Measurements from ENCODE around the gene ACBD7. TPM values are rescaled to one million over a fixed set of nuclear protein-coding genes. Genes with fewer than 3 reads are reported as not detected.

The ACBD7 gene
- 3.4 and 3.9 TPM in 2 replicates for total RNA-seq

DNA sequence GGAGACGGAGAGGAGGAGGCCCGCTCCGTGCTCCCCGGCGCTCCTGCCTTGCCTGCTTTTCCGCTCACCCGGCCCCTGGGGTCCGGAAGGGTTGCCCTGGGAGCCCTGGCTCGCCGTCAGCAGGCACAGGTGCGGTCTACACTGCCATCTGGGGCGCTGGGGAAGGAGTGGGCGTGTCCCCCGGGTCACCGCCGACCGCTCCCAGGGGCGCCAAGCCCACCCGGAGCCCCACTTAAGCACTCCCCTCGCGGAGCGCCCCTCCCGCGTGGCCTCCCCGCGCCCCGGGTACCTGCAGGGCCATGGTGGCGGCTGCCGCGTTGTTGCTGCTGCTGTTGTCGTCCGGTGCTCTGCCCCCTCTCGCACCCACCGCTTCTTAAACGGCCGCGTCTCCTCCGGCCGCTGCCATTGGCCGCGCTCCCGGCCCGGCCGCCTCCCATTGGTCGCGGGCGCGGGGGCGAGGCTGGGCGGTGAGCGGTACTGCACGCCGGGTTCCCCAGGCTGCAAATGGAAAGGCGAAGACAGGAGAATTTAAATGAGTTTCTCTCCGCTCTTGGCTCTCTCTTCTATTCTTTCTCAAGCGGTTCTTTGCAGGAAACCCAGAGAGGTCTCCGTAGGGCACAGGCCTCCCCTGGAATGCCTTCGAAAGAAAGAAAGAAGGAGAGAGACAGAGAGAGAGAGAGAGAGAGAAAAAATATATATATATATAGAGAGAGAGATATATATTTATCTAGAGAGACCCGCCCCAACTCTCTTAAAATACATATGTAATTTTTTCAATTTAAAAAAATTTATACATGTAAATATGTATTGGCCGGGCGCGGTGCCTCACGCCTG lies at the start of gene ACBD7:
ACBD7 (minus strand) TSS at position 349 of the 834 bp plus-strand sequence; CDS start at position 301, 48 bp downstream.

DNA sequence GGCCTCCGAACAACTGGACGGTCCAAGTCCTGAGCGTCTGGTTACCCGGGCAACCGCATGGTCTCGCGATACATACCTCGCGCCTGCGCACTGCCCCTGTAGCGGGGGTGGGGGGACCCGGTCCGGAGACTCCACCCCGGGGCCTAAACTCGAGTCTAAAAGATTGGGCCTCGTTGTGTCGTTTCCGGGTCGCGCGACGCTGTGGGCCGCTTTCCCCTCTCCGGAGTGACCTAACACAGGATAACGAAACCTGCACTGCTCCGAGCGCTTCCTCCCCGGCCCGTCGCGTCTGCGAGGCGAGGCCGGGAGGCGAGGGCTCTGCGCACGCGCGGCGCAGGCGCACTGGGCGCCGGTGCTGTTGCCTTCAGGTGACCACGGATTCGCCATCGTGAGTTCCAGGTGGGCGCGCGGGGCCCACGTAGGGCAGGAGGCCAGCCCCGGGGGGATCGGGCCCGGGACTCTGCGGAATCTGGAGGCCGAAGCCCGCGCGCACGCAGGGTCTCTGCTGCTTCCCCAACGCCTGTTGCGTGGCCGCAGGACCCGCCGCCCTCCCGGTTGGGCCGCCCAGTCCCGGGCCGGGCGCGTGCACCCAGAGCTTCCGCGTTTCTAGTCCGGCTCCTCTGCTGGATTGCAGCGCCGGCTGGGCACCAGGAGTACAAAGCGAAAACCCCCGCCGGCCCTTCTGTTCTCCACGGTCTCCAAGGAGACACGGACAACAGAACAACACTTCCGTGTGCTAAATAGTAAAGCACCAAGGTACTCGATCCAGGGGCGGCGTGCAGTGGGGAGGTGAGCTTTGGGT lies 8.6 kb upstream of the ACBD7 start, which contains the start of gene RPP38:
RPP38 (plus strand) TSS at position 345 of the 802 bp plus-strand sequence. CDS start 5,960 bp downstream, outside the sequence.

DNA sequence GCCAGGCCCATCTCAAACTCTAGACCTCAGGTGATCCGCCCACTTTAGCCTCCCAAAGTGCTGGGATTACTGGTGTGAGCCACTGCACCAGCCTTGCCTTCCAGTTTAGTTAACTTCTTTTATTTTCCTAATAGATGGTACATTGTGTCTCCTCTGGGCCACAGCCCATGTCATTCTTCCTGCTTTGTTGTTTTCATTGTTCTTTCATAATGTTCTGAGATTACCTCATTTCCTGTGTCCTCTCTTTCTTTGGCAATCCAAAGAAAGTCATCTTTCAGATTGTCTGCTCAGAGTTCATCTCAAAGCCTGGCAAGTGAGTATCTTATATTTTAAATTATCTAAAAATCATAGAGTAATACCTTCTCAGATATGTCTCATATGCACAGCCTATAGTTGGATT lies 44.9 kb downstream of the ACBD7 start, which contains the start of gene OLAH:
OLAH (plus strand) TSS at position 270 of the 400 bp plus-strand sequence. CDS start 3,346 bp downstream, outside the sequence.

Other genes with a start within 250 kb of the ACBD7 start
- 17.5 and 18.2 TPM in 2 replicates for gene SUV39H2, start 209.9 kb downstream of the ACBD7 start, total RNA-seq
- gene DCLRE1C, start 134.7 kb downstream of the ACBD7 start, total RNA-seq, result 6.6 and 7.9 TPM in 2 replicates
- gene MEIG1, start 129.4 kb downstream of the ACBD7 start, total RNA-seq, result 0.15 TPM in 1 of 2 replicates, not detected in the other
- under 0.01 TPM in 1 of 2 replicates, not detected in the other for gene OLAH, start 44.8 kb downstream of the ACBD7 start, total RNA-seq
- 9.4 and 11.6 TPM in 2 replicates for gene RPP38, start 8.6 kb upstream of the ACBD7 start, total RNA-seq
- gene NMT2, start 79.9 kb upstream of the ACBD7 start, total RNA-seq, result 27.6 and 33.8 TPM in 2 replicates

Data from bronchus fibroblast of lung (primary cell).